Fibroblast of skin of abdomen (primary cell): ENCODE measurements around the gene ZNF385B.

Source experiments
- DNase-seq: peaks from one replicate; pipeline ENCODE4 v3.0.0-alpha.2; 2013

ZNF385B gene

GRCh38 chr2:179580378-179581146 lies 280.9 kb downstream of the ZNF385B start:
- no peak for DNase-seq

DNA sequence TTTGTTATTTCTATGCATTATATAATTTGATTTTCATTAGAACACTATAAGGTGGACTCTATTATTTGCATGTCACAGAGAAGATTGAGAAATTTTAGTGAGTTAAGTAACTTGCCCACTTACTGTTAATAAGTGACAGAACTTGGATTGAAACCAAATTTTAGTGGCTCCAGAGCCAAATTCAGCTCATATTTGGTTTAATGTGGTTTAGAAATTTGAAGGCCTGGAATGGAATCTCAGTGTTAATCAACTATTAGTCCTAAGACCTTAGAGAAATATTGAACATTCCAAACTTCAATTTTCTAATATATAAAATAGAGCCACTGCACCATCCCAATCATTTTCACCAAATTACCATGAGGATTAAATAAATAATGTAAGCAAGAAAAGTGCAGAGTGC lies 281.6 kb downstream of the ZNF385B start:
- DNase-seq = no peak

DNA sequence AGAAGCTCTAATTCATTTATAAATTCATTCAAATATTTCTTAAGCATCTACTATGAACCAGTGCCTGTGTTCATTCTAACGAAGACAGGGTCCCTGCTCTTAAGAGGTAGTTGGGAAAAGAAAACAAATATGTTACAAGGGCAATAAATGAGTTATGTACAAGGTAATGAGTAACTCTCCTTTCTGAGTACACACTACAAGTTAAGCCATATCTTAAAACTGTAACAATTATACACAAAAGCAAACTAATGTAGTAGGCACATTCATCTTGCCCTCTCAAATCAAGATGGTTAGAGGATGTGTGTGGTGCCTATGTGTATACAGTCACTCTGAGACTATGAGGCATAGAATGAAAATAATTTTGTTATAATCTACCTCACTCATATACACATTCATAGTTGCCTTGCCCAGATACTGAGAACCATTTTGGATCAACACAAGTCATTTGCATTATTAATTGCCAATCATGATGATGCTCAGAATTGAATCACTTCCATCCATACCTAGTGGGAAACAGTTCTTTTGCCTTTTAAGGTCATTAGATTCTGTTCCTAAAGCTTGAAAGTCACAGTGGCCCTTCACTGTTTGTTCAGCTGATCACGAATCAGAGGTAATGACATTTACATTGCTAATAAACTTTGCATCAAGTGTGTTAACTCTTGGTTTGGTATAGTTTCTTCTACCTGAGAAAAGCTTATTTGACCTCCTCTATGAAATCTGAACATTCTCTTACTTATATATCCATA lies 283.1 kb downstream of the ZNF385B start:
- no peak for DNase-seq

DNA sequence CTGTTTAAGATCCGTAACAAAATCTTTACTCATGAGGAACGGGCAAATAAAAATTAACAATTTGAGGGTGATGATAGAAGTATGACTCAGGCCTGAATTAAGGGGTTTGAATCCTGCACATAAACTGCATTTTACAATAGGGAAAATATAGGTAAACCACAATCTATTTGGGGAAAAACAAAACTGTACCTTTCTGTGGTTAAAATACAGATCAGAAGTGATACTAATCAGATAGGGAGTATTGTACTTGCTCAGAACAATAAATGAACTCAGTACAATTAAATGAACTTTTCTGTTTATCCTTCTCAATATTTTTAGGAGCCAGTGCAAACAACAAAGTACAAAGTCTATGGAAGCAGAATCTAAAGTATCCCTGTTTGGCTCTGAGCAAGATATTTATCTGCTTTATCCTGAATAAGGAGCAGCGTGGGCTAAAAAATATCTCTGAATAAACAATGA lies 287.3 kb downstream of the ZNF385B start:
- DNase-seq = no peak

- no peak for DNase-seq
Observed at GRCh38 chr2:179572544-179572943, 288.9 kb downstream of the ZNF385B start.

DNA sequence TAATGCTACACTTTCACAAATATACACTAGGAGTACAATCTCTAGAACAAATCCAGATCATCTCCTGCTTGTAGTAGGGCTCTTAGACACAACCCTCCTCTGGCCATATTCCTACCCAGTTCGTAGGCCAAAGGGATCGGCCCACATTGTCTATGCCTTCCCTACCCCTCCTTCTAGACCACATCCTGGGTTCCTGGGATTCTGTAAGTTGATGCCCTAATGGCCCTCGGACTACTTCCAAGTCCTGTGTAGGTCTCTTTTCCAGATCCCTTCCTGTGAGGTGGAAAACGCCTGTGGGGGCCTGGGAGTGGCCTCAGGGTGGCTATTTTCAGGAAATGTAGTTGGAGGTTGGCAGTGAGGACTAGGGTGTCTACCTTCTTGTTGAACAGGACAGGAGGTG lies 289.7 kb downstream of the ZNF385B start:
- no peak for DNase-seq

DNA sequence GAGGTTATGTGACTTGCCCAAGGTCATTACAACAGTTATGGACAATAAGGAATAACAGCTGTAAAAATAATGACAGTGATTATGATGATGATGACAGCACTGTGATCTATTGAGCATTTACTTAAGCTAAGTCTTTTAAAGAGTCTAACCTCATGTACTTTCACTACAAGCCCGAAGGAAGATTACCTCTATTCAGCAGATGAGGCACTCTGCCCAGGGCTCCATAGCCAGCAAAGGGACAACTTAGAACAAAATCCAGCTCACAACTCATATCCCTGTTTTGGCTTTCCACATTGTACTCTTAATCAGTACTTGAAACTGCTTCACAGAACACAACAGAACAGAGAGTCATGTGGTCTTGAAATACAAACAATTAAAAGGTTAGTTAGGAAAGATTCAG lies 290.2 kb downstream of the ZNF385B start:
- no peak for DNase-seq

GRCh38 chr2:179569831-179570233 lies 291.6 kb downstream of the ZNF385B start:
- peak; percentile 88 for DNase-seq

DNA sequence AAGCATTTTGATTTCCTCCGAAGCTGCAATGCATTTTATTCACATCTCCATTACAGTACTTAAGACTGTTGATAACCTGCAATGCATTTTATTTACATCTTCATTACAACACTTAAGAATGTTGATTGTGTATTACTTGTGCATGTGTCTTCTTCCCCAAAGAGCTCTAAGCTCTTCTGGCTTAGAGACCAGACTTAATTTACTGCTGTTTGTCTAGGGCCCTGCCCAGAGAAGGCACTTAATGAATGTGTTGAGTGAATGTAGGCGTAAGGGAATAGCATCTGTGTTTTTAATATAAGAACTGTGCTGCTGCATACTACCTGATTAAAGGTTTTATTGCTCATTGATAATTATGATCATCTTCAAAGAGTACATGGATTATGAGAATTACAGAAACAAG lies 295.6 kb downstream of the ZNF385B start:
- no peak for DNase-seq

DNA sequence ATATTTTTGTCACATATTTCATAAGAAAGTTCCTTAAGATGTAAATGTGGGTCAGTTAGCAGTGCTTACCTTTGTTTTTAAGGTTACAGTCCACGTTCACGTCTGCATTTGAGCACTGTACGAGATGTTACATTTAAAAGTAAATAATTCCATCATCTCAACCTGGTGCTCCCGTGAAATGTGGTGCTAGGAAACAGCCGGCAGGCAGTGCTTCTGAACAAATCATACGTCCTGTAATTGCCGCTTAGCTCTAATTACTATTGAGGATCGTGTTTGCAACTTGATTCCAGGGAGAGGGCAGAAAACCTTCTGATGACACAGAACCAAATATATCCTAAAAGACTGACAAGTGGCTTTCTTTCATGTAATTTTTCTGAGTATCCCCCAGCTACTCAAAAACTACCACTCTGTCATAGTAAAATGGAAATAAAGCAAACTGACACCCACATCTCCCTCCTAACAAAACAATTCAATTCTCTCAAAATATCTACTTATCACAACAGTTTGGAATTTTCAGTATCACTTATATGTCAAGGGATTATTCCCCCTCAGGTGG lies 299.0 kb downstream of the ZNF385B start:
- peak; percentile 22 for DNase-seq

DNA sequence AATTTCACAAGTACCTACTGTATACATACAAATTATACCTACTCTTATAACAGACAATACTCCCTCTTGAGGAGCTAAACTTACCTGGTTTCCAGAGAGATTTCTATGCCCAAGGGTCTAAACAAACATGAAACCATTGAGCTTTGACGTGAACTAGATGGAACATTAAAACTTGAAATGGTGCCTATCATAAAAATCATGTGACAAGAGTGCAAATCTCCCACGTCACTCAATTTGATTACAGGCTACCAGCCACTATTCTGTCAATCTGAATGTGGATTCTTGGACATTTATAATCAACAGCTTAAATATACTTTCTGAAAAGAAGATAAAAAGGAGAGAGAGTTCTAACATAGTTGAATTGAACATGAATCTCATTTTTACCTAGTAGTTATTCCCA lies 299.7 kb downstream of the ZNF385B start:
- no peak for DNase-seq

DNA sequence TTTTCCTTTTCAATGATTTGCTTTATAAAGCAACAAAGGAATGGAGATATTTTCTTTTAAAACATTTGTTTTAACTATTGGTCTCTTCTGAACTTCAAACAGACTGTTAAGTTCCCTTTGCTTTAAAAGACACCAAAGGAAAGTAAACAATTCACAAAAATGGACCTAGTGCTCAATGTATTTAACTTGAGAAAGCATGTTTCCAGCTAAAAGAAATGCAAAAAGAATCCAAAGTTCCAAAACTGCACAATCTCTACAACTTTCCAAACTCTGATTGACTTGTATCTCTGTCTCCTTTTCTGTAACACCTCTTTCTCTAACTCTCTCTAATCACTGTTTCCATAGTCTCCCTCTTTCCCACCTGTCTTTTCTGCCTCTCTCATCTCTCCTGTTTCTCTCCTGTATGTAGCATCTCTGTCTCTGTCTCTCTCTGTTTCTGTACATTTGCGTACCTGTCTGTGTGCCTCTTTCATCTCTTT lies 301.1 kb downstream of the ZNF385B start:
- DNase-seq = no peak

DNA sequence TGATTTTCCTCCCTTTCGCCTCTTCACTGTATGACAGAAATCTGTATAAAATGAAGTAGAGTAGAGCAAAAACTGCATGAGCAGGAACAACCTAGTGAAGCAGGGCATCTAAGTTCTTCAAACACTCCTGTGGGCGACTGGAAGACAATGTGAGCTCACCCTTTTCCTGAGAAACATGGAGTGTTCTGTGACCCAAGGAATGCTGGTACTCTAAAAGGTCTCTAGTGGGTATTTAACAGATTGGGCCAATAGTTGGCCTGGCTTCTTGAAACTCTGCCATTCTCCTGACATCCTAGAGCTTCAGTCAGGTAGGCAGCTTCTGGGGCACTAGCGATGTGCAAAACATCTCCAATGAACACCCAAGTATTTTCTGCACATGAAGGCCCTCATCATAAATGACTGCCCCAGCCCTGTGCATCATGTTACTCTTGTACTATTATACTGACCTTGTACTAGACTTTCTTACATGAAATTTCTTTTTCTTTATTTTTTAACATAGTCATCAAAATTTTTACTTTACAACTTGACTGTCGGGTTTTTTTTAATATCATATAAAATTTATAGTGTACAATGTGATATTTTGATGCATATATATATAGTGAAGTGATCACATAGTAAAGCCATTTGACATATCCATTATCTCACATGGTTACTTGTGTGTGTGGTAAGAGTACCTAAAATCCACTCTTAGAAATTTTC lies 302.2 kb downstream of the ZNF385B start:
- no peak for DNase-seq

DNA sequence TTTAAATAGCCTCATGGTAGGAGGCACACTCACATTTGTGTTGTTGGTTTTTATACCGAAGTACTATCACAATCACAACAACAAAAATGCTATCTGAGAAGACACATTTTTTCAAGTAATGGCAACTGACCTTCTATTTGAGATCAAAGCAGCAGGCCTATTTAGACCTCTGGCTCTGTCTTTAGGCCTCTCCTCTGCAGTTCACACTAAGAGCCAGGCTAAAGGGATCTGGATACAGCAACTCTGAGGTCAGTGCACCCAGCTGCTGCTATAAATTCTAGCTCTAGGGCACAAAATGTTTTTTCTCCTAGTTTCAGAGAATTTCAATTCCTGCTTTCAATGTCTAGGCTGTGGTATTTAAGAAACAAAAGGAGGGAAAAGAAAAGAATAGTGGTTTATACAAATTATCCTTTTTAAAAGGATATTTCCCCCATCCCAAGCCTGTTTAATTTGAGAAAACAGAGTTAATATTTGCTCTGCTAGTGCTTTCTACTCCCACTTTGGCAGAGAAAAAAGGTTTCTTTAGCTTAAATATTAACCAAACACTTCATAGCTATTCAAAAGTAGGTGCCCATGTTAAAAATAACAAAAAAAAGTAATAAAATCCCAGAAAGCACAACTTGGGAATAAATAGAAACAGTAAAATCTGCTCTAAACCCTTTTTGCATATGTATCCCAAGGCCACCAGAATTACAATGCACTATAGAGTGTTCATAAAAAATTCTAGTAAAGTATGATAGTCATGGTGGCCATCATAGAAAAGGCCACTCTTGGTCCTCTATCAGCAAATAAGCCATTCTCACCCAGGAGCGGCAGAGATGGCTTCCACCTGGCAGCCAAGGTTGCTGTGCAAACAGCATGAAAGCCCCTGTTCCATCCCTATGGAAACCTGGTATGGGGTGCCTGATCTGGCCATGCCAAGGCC lies 303.1 kb downstream of the ZNF385B start:
- DNase-seq = no peak

DNA sequence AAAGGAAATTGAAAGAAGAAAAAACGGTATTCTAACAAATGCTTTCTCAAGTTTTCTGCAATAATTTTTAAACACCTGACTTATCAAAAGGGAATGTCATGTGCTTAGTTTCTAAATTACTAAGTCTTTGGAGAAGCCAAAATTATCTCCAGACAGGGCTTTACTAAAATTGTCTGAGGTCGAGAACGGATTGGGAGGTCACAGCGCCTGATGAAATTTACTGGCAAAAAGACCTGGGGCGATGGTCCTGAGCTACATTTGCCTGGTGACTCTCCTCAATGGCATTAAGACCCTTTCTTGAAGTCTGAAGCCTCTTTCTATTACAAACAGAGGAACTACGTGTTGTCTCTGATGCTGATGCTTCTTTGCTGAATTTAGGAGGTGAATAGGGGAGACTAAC lies 305.0 kb downstream of the ZNF385B start:
- peak; percentile 22 for DNase-seq

DNA sequence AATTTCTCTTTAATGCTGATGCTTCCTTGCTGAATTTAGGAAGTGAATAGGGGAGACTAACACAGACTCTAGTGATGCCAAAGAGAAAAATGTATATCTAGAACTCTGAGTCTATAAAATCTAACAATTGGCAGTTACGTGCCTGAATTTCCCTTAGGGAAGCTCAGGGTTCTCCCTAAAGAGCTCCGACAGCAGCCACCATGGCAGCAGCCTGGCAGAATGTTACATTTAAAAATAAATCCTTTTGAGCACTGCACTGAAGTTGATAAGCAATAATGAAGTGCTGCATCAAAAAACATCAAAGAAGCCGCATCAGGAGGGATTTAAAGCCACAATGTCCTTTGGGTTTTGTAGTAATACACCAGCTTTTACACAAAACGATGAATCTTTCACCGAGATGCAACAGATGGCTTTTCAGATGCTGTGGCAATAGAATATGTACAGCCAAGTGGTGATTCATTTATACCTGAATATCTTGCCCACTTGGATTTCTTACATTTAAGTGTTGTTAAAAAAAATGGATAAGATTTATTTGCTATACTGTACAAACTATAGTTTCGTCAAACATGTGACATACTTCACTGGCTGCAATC lies 305.6 kb downstream of the ZNF385B start:
- peak; percentile 32 for DNase-seq

DNA sequence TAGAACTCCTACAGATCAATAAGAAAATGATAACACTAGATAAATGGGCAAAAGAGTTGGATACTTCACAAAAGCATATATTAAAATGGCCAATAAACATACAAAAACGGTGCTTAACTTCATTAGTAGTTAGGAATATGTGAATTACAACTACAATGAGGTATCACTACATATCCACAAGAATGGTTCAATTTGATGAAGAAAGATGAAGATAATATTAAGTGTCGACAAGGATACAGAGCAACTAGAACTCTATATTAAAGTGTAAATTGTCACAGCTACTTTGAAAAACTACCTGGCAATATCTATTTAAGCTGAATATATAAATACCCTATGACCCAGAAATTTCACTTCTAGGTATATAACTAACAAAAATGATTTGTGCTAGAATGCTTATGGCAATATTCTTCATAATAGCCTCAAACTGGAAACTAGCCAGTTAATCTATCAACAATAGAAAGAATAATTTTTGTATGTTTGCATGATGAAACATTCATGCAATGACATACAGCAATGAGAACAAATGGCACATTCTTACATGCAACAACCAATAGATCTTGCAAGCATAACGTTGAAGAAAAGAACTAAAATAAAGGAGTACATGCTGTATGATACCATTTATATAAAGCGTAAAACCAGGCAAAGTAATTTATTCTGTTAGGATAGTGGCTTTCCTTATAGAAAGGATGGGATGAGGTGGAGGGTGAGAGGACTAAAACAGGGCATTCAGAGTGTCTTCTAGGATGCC lies 306.6 kb downstream of the ZNF385B start:
- no peak for DNase-seq

- no peak for DNase-seq
Observed at GRCh38 chr2:179553382-179553781, 308.0 kb downstream of the ZNF385B start.

DNA sequence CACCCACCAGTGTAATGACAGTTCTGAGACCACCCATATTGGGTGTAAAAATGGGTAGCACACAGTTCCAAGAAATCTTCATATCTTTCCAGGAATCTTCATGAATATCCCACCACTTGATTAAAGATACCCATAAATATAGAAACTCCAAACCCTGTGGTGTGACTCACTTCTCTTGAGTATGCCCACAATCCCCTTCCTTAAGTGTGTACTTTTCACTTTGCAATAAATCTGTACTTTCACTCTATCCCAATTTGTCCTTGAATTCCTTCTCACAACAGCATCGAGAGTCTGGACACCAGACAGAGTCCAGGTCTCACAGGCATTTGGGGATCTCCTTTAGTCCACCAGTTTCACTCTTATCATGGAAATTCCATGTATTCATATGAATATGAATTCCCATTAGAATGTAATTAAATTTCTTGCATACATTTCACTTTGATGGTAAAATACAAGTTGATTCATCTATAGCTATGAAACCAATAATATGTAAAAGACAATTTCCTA lies 309.8 kb downstream of the ZNF385B start:
- DNase-seq = no peak

DNA sequence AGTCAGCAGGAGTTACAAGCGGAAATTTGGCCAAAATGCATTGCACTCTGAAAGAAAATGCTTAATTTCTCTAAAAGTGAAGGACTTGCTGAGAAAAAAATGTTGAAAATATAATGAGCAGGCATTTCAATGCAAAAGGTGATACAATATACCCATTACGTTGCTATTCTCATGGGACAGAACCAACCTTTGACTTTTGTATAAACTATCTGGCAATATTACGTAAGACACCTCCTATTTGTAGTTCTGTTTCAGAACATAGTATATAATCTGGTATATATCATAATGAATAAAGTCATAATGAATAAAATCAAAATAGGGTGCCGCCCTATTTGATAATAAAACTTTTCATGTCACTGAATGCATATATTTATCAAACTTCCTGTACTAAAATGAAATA lies 310.6 kb downstream of the ZNF385B start:
- no peak for DNase-seq
